Esophagus squamous epithelium (tissue), 5 donors: ENCODE measurements around the gene MOB1A. TPM values are rescaled to one million over a fixed set of nuclear protein-coding genes. Genes with fewer than 3 reads are reported as not detected.

Experiments used
- DNase-seq: peaks from one replicate; lab custom pipeline; 2025; lab: John Stamatoyannopoulos, UW
- H3K27ac ChIP-seq, 4 donors: fragments of 200-600 bp; sonication (generic); one replicate each; pipeline ENCODE4 v1.5.1; 2016 to 2019; ENCODE audit warnings: mild to moderate bottlenecking in 1 of 4
- H3K27me3 ChIP-seq, 4 donors: fragments of 200-600 bp; sonication (generic); 1 replicate in 3 of 4; 2 replicates in 1 of 4; pipeline versions ENCODE4 v1.5.1 to v1.6.0; 2017 to 2021; ENCODE audit warnings: antibody characterized with exemption in 1 of 4
- H3K36me3 ChIP-seq, 3 donors: fragments of 200-600 bp; sonication (generic); one replicate each; pipeline ENCODE4 v1.5.1; 2016 to 2019
- H3K4me1 ChIP-seq, 3 donors: fragments of 200-600 bp; sonication (generic); one replicate each; pipeline ENCODE4 v1.5.1; 2017 to 2019
- H3K4me3 ChIP-seq, 4 donors: fragments of 200-600 bp; sonication (generic); 1 replicate in 3 of 4; 2 replicates in 1 of 4; pipeline ENCODE4 v1.5.1; 2016 to 2019; ENCODE audit warnings: mild to moderate bottlenecking in 2 of 4, moderate library complexity in 1 of 4
- H3K9me3 ChIP-seq, 3 donors: fragments of 200-600 bp; sonication (generic); one replicate each; pipeline ENCODE4 v1.5.1; 2016 to 2019
- POLR2A ChIP-seq, 4 donors: fragments of 450-650 bp; IDR thresholded peaks; one replicate each; pipeline ENCODE4 v1.6.1; 2017; ENCODE audit warnings: antibody characterized with exemption in 4 of 4, mild to moderate bottlenecking in 4 of 4, moderate library complexity in 3 of 4
- WGBS, 2 donors: methylation state at CpG; one replicate each; pipeline ENCODE4 v1.1.5; 2018; 5-methylcytosine and 5-hydroxymethylcytosine counted together
- intact Hi-C: fragments of 100-400 bp; cut with DNase I; formaldehyde crosslinking; loops from one replicate; pipeline ENCODE4 v1.15.0; 2022
- total RNA-seq, 4 donors: library from RNA; depleted of rRNA; stranded (reverse); fragments of >200 nt; gene quantifications; one replicate each; pipeline ENCODE4 v1.1.0, GENCODE V29; 2016
- TF ChIP-seq, protein P1 (sequence below), 6 experiments: fragments of 450-650 bp in 4 of 6; fragments of 200-600 bp in 2 of 6; sonication (generic) in 2 of 6; IDR thresholded peaks; one replicate each; pipeline ENCODE4 v1.5.1; 2016 to 2019; ENCODE audit warnings: antibody characterized with exemption in 6 of 6, mild to moderate bottlenecking in 4 of 6, moderate library complexity in 4 of 6
- donor health status: DM: yes; HTN: yes; CAD: no.

Gene MOB1A
- total RNA-seq, 4 donors from 2014 or later = 87.9 to 125 (median 102) TPM

DNA sequence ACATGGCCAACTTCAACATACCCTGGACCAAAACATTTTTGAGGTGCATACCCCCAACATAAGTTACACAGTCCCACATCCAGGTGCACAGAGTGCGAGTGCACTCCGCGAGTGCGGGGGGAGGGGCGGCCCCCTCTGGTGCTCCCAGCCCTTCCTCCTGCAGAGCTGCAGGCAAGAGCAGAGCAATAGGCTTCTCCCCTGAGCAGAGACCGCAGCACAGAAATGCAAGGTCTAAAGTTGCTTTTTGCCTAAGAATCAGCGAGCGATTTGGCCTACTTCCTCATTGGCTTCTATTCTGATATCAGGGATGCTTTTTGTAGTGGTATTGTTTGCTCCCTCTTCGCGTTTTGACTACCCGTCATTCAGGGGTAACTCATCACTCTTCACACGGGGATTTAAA is 71.6 kb downstream of the MOB1A start:
- intact Hi-C loops = no loop called here
- no peak overlapping the region for H3K4me3 ChIP-seq
- no peak for TF ChIP-seq POLR2A (IDR thresholded peaks at IDR 0.05)
- TF ChIP-seq, protein P1, sequence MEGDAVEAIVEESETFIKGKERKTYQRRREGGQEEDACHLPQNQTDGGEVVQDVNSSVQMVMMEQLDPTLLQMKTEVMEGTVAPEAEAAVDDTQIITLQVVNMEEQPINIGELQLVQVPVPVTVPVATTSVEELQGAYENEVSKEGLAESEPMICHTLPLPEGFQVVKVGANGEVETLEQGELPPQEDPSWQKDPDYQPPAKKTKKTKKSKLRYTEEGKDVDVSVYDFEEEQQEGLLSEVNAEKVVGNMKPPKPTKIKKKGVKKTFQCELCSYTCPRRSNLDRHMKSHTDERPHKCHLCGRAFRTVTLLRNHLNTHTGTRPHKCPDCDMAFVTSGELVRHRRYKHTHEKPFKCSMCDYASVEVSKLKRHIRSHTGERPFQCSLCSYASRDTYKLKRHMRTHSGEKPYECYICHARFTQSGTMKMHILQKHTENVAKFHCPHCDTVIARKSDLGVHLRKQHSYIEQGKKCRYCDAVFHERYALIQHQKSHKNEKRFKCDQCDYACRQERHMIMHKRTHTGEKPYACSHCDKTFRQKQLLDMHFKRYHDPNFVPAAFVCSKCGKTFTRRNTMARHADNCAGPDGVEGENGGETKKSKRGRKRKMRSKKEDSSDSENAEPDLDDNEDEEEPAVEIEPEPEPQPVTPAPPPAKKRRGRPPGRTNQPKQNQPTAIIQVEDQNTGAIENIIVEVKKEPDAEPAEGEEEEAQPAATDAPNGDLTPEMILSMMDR (IDR thresholded peaks at IDR 0.05) = no peak
- no peaks in the 10 kb centered on the region for H3K9me3 ChIP-seq
- H3K27ac ChIP-seq = no peak overlapping the region
- 69 to 75% methylated on average over 10 to 12 of the region's 12 CpGs for WGBS, 2 donors
- H3K4me1 ChIP-seq = no peaks in the 10 kb centered on the region
- no peak for DNase-seq
- no peaks in the 10 kb centered on the region for H3K27me3 ChIP-seq
- H3K36me3 ChIP-seq = peaks cover under 1 to 38% (median 4%) of the 10 kb centered on the region in 3 donors

DNA sequence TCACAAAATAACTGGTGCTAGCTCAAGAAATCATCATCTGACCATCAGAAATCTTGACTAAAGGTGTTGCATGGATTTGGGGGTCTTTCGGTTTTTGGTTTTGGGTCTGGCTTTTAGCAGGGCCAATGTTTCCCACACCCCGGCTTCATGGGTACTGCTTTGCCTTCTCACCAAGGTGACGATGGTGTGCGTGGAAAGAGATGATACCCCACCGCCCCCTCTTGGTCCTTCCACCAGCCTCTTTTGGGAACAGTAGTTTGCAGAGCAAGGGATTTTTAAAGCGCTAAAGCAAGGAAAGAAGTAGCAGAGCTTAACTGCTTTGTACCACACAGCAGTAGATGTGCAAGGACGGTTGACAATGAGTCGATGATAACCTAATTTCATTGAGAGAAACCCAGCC is 73.3 kb downstream of the MOB1A start:
- no peak for DNase-seq
- no peaks in the 10 kb centered on the region for H3K4me1 ChIP-seq
- peaks cover 17 to 54% (median 21%) of the 10 kb centered on the region in 3 donors for H3K36me3 ChIP-seq
- no peak overlapping the region for H3K27ac ChIP-seq
- intact Hi-C loops = no loop called here
- TF ChIP-seq POLR2A (IDR thresholded peaks at IDR 0.05) = no peak
- TF ChIP-seq, protein P1 (IDR thresholded peaks at IDR 0.05) = no peak
- no peaks in the 10 kb centered on the region for H3K27me3 ChIP-seq
- no peaks in the 10 kb centered on the region for H3K9me3 ChIP-seq
- H3K4me3 ChIP-seq = no peak overlapping the region
- WGBS, 2 donors = 92% methylated on average over 8 of the region's 8 CpGs

DNA sequence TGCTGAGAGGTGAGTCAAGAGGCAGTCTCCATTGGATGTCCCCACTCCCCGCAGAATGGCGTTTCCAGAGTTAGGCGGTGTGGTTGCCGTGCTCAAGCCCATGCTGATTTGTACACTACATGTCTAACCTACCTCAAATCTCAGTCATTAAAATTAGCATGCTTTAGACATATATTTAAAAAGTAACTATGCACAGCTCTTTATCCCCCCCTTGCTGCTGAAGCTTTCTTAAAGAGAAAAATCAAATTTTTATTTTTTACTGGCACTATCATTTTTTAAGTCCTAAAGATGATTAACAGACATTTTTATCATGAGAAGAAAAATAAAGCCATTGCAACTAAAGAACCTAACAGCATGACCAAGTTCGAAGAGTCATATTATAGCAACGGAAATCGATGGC is 73.8 kb downstream of the MOB1A start:
- no peak for DNase-seq
- peaks cover 18 to 60% (median 24%) of the 10 kb centered on the region in 3 donors for H3K36me3 ChIP-seq
- intact Hi-C loops = no loop called here
- TF ChIP-seq, protein P1 (IDR thresholded peaks at IDR 0.05) = peak in 4 of 6 experiments; percentile 8 to 23 (median 12)
- TF ChIP-seq POLR2A (IDR thresholded peaks at IDR 0.05) = no peak
- no peak overlapping the region for H3K27ac ChIP-seq
- 91 to 96% methylated on average over 7 of the region's 7 CpGs for WGBS, 2 donors
- H3K4me3 ChIP-seq = no peak overlapping the region
- H3K27me3 ChIP-seq = no peaks in the 10 kb centered on the region
- H3K9me3 ChIP-seq = no peaks in the 10 kb centered on the region
- peaks cover 0 to 4% (median 0%) of the 10 kb centered on the region in 3 donors for H3K4me1 ChIP-seq

DNA sequence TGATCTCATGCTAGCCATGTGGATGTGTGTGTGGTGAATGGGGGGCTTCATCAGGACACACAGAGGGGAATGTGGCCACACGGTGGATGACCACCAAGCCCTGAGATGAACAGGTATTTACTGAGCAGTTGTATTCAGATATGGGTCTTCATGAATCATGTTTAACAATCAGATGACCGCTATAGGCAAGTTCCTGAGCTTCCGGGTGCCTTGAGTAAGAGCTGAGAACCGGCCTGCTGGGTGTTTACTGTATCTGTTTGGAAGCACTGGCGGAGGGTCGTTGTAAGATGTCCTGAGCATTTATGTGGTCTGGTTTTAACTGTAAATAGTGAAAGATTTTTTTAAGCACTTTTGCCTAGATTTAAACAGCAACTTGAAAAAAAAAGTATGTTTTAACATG is 74.9 kb downstream of the MOB1A start:
- H3K4me1 ChIP-seq = peaks cover 0 to 11% (median 0%) of the 10 kb centered on the region in 3 donors
- DNase-seq = no peak
- H3K36me3 ChIP-seq = peaks cover 24 to 69% (median 24%) of the 10 kb centered on the region in 3 donors
- intact Hi-C loops = no loop called here
- no peaks in the 10 kb centered on the region for H3K9me3 ChIP-seq
- no peak overlapping the region for H3K27ac ChIP-seq
- H3K27me3 ChIP-seq = no peaks in the 10 kb centered on the region
- H3K4me3 ChIP-seq = no peak overlapping the region
- TF ChIP-seq, protein P1 (IDR thresholded peaks at IDR 0.05) = no peak
- TF ChIP-seq POLR2A (IDR thresholded peaks at IDR 0.05) = no peak
- WGBS, 2 donors = 80 to 90% methylated on average over 6 of the region's 6 CpGs

Other genes starting within 250 kb of the MOB1A start
- gene TET3, start 194.0 kb downstream of the MOB1A start, total RNA-seq = 10 to 100 TPM in 3 of 4 donors, 1 to 10 TPM in 1; 6.6 to 20.2 (median 16.2) TPM
- 10 to 100 TPM; 27.1 to 69.3 (median 40.8) TPM for gene BOLA3, start 31.0 kb downstream of the MOB1A start, total RNA-seq
- 10 to 100 TPM; 19.1 to 55.4 (median 39.0) TPM for gene MTHFD2, start 19.7 kb upstream of the MOB1A start, total RNA-seq
- gene SLC4A5, start 164.5 kb upstream of the MOB1A start, total RNA-seq = 1 to 10 TPM in 2 of 4 donors, under 1 TPM in 2; 0.62 to 2.3 (median 1.2) TPM
- 10 to 100 TPM; 67.1 to 80.1 (median 75.0) TPM for gene DCTN1, start 201.4 kb upstream of the MOB1A start, total RNA-seq
- gene C2orf81, start 242.7 kb upstream of the MOB1A start, total RNA-seq = under 1 TPM; 0.22 to 0.76 (median 0.59) TPM
- 1 to 10 TPM; 3.1 to 9.1 (median 6.0) TPM for gene WDR54, start 242.9 kb upstream of the MOB1A start, total RNA-seq